ENCODE measurements around the gene RAB11FIP4. TPM values are rescaled to one million over a fixed set of nuclear protein-coding genes. Genes with fewer than 3 reads are reported as not detected.

The RAB11FIP4 gene
- total and polyA plus RNA-seq, 9 of the 15 experiments (the other 6 are each of a cell fraction or from before 2014, with no cell fraction given) = 0.62 to 16.6 (median 8.9) TPM

GRCh38 chr17:31508288-31509094, 117.0 kb downstream of the RAB11FIP4 start (continued):
- TF ChIP-seq POLR2G (IDR thresholded peaks at IDR 0.05; ENCODE audit: low read depth, low read length) = peak; percentile 48; the same call in 1 of the 2 replicates
- 0 out of 4 replicates have a peak, but pooled peaks of 1 of the 2 experiments have one; percentile 41 for TF ChIP-seq HDAC1 (IDR thresholded peaks at IDR 0.05)
- TF ChIP-seq ZNF584 (CRISPR knock-in tag; IDR thresholded peaks at IDR 0.05; ENCODE audit: low read depth) = 0 out of 2 replicates have a peak, but pooled peaks have one; percentile 19
- TF ChIP-seq TBP (optimal IDR thresholded peaks at IDR 0.05; ENCODE audit: low read depth, low read length) = peak; percentile 33
- peak; percentile 91 for TF ChIP-seq CREM (IDR thresholded peaks at IDR 0.05; ENCODE audit: low read depth)
- TF ChIP-seq LARP7 (IDR thresholded peaks at IDR 0.05) = no peak
- 0 out of 4 replicates have a peak, but pooled peaks of 1 of the 2 experiments have one; percentile 7 for TF ChIP-seq KDM1A (IDR thresholded peaks at IDR 0.05)
- TF ChIP-seq, protein P1, sequence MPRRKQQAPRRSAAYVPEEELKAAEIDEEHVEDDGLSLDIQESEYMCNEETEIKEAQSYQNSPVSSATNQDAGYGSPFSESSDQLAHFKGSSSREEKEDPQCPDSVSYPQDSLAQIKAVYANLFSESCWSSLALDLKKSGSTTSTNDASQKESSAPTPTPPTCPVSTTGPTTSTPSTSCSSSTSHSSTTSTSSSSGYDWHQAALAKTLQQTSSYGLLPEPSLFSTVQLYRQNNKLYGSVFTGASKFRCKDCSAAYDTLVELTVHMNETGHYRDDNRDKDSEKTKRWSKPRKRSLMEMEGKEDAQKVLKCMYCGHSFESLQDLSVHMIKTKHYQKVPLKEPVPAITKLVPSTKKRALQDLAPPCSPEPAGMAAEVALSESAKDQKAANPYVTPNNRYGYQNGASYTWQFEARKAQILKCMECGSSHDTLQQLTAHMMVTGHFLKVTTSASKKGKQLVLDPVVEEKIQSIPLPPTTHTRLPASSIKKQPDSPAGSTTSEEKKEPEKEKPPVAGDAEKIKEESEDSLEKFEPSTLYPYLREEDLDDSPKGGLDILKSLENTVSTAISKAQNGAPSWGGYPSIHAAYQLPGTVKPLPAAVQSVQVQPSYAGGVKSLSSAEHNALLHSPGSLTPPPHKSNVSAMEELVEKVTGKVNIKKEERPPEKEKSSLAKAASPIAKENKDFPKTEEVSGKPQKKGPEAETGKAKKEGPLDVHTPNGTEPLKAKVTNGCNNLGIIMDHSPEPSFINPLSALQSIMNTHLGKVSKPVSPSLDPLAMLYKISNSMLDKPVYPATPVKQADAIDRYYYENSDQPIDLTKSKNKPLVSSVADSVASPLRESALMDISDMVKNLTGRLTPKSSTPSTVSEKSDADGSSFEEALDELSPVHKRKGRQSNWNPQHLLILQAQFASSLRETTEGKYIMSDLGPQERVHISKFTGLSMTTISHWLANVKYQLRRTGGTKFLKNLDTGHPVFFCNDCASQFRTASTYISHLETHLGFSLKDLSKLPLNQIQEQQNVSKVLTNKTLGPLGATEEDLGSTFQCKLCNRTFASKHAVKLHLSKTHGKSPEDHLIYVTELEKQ (CRISPR knock-in tag; IDR thresholded peaks at IDR 0.05) = no peak
- peak; percentile 63; the same call in 1 of the 2 replicates for TF ChIP-seq JUND (IDR thresholded peaks at IDR 0.05; ENCODE audit: borderline replicate concordance, low read depth, low read length)
- peak; percentile 34; the same call in 1 of the 3 replicates for TF ChIP-seq JUND (tag; IDR thresholded peaks at IDR 0.05; ENCODE audit: borderline replicate concordance, low read depth, low read length)
- peak; percentile 64 for TF ChIP-seq CBFA2T3 (IDR thresholded peaks at IDR 0.05)
- TF ChIP-seq SMARCC2 (IDR thresholded peaks at IDR 0.05; ENCODE audit: low read depth) = peak; percentile 51; the same call in 1 of the 2 replicates
- peak; percentile 26; the same call in 1 of the 2 replicates for TF ChIP-seq L3MBTL2 (IDR thresholded peaks at IDR 0.05)
- peak; percentile 13; the same call in 1 of the 2 replicates for TF ChIP-seq PHF8 (IDR thresholded peaks at IDR 0.05; ENCODE audit: borderline replicate concordance, low read length)
- 0 out of 4 replicates have a peak, but pooled peaks have one; percentile 16 to 34 for TF ChIP-seq SRF (CRISPR knock-in tag; IDR thresholded peaks at IDR 0.05)
- TF ChIP-seq GATA2 (CRISPR knock-in tag; IDR thresholded peaks at IDR 0.05) = peak; percentile 85; the same call in 1 of the 2 replicates
- peak in 1 of 2 experiments; percentile 48; a peak in 2 of 4 replicates for TF ChIP-seq RAD21 (CRISPR knock-in tag; conservative IDR thresholded peaks at IDR 0.05 in 1 of 2, IDR thresholded peaks at IDR 0.05 in 1 of 2)
- TF ChIP-seq, protein P2, sequence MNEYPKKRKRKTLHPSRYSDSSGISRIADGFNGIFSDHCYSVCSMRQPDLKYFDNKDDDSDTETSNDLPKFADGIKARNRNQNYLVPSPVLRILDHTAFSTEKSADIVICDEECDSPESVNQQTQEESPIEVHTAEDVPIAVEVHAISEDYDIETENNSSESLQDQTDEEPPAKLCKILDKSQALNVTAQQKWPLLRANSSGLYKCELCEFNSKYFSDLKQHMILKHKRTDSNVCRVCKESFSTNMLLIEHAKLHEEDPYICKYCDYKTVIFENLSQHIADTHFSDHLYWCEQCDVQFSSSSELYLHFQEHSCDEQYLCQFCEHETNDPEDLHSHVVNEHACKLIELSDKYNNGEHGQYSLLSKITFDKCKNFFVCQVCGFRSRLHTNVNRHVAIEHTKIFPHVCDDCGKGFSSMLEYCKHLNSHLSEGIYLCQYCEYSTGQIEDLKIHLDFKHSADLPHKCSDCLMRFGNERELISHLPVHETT (CRISPR knock-in tag; conservative IDR thresholded peaks at IDR 0.05 in 1 of 2, IDR thresholded peaks at IDR 0.05 in 1 of 2) = 0 out of 4 replicates have a peak, but pooled peaks of 1 of the 2 experiments have one; percentile 22
- TF ChIP-seq, protein P3, sequence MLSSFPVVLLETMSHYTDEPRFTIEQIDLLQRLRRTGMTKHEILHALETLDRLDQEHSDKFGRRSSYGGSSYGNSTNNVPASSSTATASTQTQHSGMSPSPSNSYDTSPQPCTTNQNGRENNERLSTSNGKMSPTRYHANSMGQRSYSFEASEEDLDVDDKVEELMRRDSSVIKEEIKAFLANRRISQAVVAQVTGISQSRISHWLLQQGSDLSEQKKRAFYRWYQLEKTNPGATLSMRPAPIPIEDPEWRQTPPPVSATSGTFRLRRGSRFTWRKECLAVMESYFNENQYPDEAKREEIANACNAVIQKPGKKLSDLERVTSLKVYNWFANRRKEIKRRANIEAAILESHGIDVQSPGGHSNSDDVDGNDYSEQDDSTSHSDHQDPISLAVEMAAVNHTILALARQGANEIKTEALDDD (IDR thresholded peaks at IDR 0.05) = 0 out of 2 replicates have a peak, but pooled peaks have one; percentile 33
- no peak for TF ChIP-seq ZNF766 (CRISPR knock-in tag; conservative IDR thresholded peaks at IDR 0.05)

Measured in K562 (cell line).